Esophagus muscularis mucosa (tissue), 4 donors: Measurements from ENCODE around the gene B3GLCT. TPM values are rescaled to one million over a fixed set of nuclear protein-coding genes. Genes with fewer than 3 reads are reported as not detected.
A peak's percentile ranks its signal among the peaks of the same experiment; 100 is the strongest.

Experiments
- DNase-seq: peaks from one replicate; pipeline ENCODE4 v3.0.0-alpha.2; 2017; ENCODE audit errors: extremely low spot score
- H3K27ac ChIP-seq, 4 donors: fragments of 200-600 bp; sonication (generic); replicated peaks in 1 of 4; 1 replicate in 3 of 4; 2 replicates in 1 of 4; pipeline ENCODE4 v1.5.1; 2016 to 2019; ENCODE audit warnings: mild to moderate bottlenecking in 1 of 4
- H3K27me3 ChIP-seq, 4 donors: fragments of 200-600 bp; sonication (generic); one replicate each; pipeline versions ENCODE4 v1.5.1 to v1.6.0; 2016 to 2019
- H3K36me3 ChIP-seq, 4 donors: fragments of 200-600 bp; sonication (generic); one replicate each; pipeline ENCODE4 v1.5.1; 2016 to 2019
- H3K4me1 ChIP-seq, 4 donors: fragments of 200-600 bp; sonication (generic); one replicate each; pipeline ENCODE4 v1.5.1; 2016 to 2019
- H3K4me3 ChIP-seq, 4 donors: fragments of 200-600 bp; sonication (generic); 1 replicate in 2 of 4; 2 replicates in 2 of 4; pipeline ENCODE4 v1.5.1; 2016 to 2019; ENCODE audit warnings: mild to moderate bottlenecking in 4 of 4, moderate library complexity in 1 of 4
- H3K9me3 ChIP-seq, 4 donors: fragments of 200-600 bp; sonication (generic); 1 replicate in 3 of 4; 2 replicates in 1 of 4; pipeline ENCODE4 v1.5.1; 2016 to 2019
- EP300 ChIP-seq: sonication (generic); formaldehyde crosslinking; IDR thresholded peaks from one replicate; pipeline ENCODE4 v1.6.1; 2017; ENCODE audit warnings: antibody characterized with exemption
- POLR2A ChIP-seq: fragments of 450-650 bp; IDR thresholded peaks from one replicate; pipeline ENCODE4 v1.6.1; 2017; ENCODE audit warnings: antibody characterized with exemption, moderate library complexity, mild to moderate bottlenecking, low read depth
- POLR2AphosphoS5 ChIP-seq, 2 donors: sonication (generic); formaldehyde crosslinking; IDR thresholded peaks; one replicate each; pipeline ENCODE4 v1.6.1; 2017; ENCODE audit warnings: antibody characterized with exemption in 2 of 2
- WGBS: methylation state at CpG from one replicate; pipeline ENCODE4 v1.1.5; 2018; 5-methylcytosine and 5-hydroxymethylcytosine counted together
- intact Hi-C: fragments of 100-400 bp; cut with DNase I; formaldehyde crosslinking; loops from one replicate; pipeline ENCODE4 v1.15.1; 2023
- total RNA-seq, 4 donors: library from RNA; depleted of rRNA; stranded (reverse); fragments of >200 nt; gene quantifications; one replicate each; pipeline versions ENCODE4 v1.1.0 to v1.2.1, GENCODE V29; 2016
- TF ChIP-seq, protein P1 (sequence below), 3 experiments: fragments of 200-600 bp in 2 of 3; fragments of 450-650 bp in 1 of 3; sonication (generic) in 2 of 3; IDR thresholded peaks; one replicate each; pipeline ENCODE4 v1.5.1; 2017 to 2019; ENCODE audit warnings: antibody characterized with exemption in 3 of 3, mild to moderate bottlenecking in 2 of 3, moderate library complexity in 1 of 3

The B3GLCT gene
- total RNA-seq, 4 donors from 2014 or later, result 5.2 to 8.8 (median 5.6) TPM

GRCh38 chr13:31192306-31192705 is 7.5 kb upstream of the B3GLCT start:
- no peaks in the 10 kb centered on the region for H3K4me1 ChIP-seq
- no peaks in the 10 kb centered on the region for H3K36me3 ChIP-seq
- H3K9me3 ChIP-seq, result no peaks in the 10 kb centered on the region
- TF ChIP-seq, protein P1, sequence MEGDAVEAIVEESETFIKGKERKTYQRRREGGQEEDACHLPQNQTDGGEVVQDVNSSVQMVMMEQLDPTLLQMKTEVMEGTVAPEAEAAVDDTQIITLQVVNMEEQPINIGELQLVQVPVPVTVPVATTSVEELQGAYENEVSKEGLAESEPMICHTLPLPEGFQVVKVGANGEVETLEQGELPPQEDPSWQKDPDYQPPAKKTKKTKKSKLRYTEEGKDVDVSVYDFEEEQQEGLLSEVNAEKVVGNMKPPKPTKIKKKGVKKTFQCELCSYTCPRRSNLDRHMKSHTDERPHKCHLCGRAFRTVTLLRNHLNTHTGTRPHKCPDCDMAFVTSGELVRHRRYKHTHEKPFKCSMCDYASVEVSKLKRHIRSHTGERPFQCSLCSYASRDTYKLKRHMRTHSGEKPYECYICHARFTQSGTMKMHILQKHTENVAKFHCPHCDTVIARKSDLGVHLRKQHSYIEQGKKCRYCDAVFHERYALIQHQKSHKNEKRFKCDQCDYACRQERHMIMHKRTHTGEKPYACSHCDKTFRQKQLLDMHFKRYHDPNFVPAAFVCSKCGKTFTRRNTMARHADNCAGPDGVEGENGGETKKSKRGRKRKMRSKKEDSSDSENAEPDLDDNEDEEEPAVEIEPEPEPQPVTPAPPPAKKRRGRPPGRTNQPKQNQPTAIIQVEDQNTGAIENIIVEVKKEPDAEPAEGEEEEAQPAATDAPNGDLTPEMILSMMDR (IDR thresholded peaks at IDR 0.05), result no peak
- TF ChIP-seq POLR2AphosphoS5 (IDR thresholded peaks at IDR 0.05), result no peak
- TF ChIP-seq EP300, result no peak
- TF ChIP-seq POLR2A, result no peak
- DNase-seq, result no peak
- H3K27me3 ChIP-seq, result no peaks in the 10 kb centered on the region
- WGBS, result 91% methylated on average over 6 of the region's 6 CpGs
- H3K27ac ChIP-seq, result no peak overlapping the region
- H3K4me3 ChIP-seq, result no peak overlapping the region
- intact Hi-C loops, result loop anchor here (10.0 kb wide), 1 partner anchor 232 kb away; no protein-coding TSS in a partner anchor

DNA sequence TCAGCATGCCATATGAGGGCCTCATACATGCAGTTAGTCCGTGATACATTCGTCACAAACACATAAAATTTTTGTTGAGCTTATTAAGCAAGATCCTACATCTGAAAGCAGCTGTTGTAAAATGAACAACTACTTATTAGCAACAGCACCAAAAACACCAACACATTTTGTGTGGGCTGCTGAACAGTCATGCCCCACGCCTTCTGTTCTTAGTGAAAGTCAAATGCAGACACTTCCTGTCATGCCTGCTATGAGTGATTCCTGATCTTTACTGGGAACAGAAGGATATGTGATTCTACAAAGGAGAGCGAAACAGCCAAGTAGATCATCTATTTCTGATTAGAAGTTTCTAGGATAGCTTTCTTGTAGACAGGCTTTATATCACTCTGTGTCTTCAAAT is 4.2 kb upstream of the B3GLCT start:
- Histone ChIP-seq H3K4me1 (peaks cover 4 to 7% (median 6%) of the 10 kb centered on the region in 4 donors), H3K27me3 (no peaks in the 10 kb centered on the region), H3K9me3 (no peaks in the 10 kb centered on the region), H3K4me3 (no peak overlapping the region), H3K36me3 (no peaks in the 10 kb centered on the region), H3K27ac (no peak overlapping the region)
- DNase-seq, result no peak
- 94% methylated on average over 4 of the region's 4 CpGs for WGBS
- TF ChIP-seq POLR2AphosphoS5 (IDR thresholded peaks at IDR 0.05) (no peak), EP300 (no peak), POLR2A (no peak)
- TF ChIP-seq, protein P1 (IDR thresholded peaks at IDR 0.05), result no peak
- intact Hi-C loops, result loop anchor here (5.0 to 10.0 kb wide), 2 partner anchors 33 to 229 kb away; partner anchors contain the start of gene HSPH1

GRCh38 chr13:31196992-31197391 is 2.8 kb upstream of the B3GLCT start:
- DNase-seq, result no peak
- over 99% methylated on average over 6 of the region's 6 CpGs for WGBS
- TF ChIP-seq EP300, result no peak
- no peak for TF ChIP-seq POLR2A
- TF ChIP-seq, protein P1 (IDR thresholded peaks at IDR 0.05), result no peak
- no peaks in the 10 kb centered on the region for H3K9me3 ChIP-seq
- intact Hi-C loops, result loop anchor here (5.0 to 10.0 kb wide), 2 partner anchors 35 to 228 kb away; partner anchors contain the start of gene HSPH1
- peaks cover 13 to 17% (median 16%) of the 10 kb centered on the region in 4 donors for H3K4me1 ChIP-seq
- no peak overlapping the region for H3K4me3 ChIP-seq
- no peak overlapping the region for H3K27ac ChIP-seq
- no peaks in the 10 kb centered on the region for H3K36me3 ChIP-seq
- H3K27me3 ChIP-seq, result no peaks in the 10 kb centered on the region

GRCh38 chr13:31198519-31198918 is 1.3 kb upstream of the B3GLCT start:
- no peak for TF ChIP-seq POLR2A
- TF ChIP-seq POLR2AphosphoS5 (IDR thresholded peaks at IDR 0.05), result no peak
- no peak for TF ChIP-seq EP300
- Histone ChIP-seq H3K9me3 (no peaks in the 10 kb centered on the region), H3K27ac (no peak overlapping the region), H3K4me3 (no peak overlapping the region), H3K36me3 (no peaks in the 10 kb centered on the region), H3K4me1 (peaks cover 13 to 21% (median 16%) of the 10 kb centered on the region in 4 donors), H3K27me3 (no peaks in the 10 kb centered on the region)
- intact Hi-C loops, result loop anchor here (5.0 to 10.0 kb wide), 2 partner anchors 36 to 226 kb away; partner anchors contain the start of gene HSPH1
- 89% methylated on average over 3 of the region's 3 CpGs for WGBS
- DNase-seq, result no peak

DNA sequence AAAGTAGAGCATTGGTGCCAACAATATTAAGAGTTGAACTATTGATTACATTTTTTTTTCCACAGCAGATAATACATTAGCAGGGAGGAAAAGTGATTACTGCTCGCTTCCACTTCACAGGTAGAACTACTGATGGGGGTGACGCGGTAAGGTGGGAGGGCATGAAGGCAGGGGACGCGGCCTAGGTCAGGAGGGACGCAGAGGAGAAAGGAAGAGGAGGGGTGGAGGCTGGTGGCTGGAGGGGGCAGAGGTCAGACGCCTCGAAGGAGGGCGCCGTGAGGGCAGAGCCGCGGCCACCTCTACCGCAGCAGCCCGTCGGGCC is 287 bp upstream of the B3GLCT start:
- intact Hi-C loops, result loop anchor here (5.0 to 10.0 kb wide), 2 partner anchors 37 to 225 kb away; partner anchors contain the start of gene HSPH1
- no peaks in the 10 kb centered on the region for H3K9me3 ChIP-seq
- peak overlapping the region; percentile 73 to 94 (median 76) for H3K4me3 ChIP-seq
- peak overlapping the region; percentile 95 to 98 (median 96) for H3K27ac ChIP-seq
- no peaks in the 10 kb centered on the region for H3K36me3 ChIP-seq
- WGBS, result 10% methylated on average over 15 of the region's 15 CpGs
- H3K27me3 ChIP-seq, result no peaks in the 10 kb centered on the region
- TF ChIP-seq POLR2A (no peak), EP300 (no peak), POLR2AphosphoS5 (IDR thresholded peaks at IDR 0.05) (no peak)
- TF ChIP-seq, protein P1 (IDR thresholded peaks at IDR 0.05), result no peak
- DNase-seq, result no peak
- peaks cover 13 to 21% (median 19%) of the 10 kb centered on the region in 4 donors for H3K4me1 ChIP-seq
